Endometrial microvascular endothelial cells (primary cell): ENCODE measurements around the gene TMCO4. TPM values are rescaled to one million over a fixed set of nuclear protein-coding genes. Genes with fewer than 3 reads are reported as not detected.

ENCODE experiments used
- in situ Hi-C: cut with HindIII; loops from 2 replicates; pipeline ENCODE4 v1.10.0; 2017; ENCODE audit warnings: low sequenced_read_pairs, low pct_unique_long_range_greater_than_20kb; ENCODE audit errors: inconsistent ontology term
- total RNA-seq: library from RNA; depleted of rRNA; stranded (reverse); fragments of >200 nt; gene quantifications from one replicate; pipeline ENCODE4 v1.2.3, GENCODE V29; 2015; ENCODE audit errors: inconsistent ontology term

The TMCO4 gene
- total RNA-seq, 1 donor from 2014 or later, result 18.0 TPM

DNA sequence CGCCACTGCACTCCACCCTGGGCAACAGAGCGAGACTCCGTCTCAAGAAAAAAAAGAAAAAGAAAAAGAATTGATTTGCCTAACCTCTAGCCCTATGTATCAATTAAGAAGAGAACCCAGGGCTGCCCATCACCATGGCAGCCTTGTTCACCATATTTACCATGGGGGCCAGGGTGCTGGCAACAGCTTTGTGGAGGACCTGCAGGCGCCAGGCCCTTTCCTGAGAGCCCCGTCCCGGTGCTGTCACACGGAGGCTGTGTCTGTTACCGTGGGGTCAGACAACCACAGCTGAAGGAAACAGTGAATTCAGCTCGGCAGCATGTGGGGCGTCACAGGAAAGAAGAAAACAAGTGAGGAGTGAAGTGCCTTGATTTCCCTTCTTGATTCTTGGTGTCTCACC, 162.1 kb downstream of the TMCO4 start:
- in situ Hi-C loops, result loop anchor here (25.0 kb wide), 2 partner anchors 225 to 300 kb away; no protein-coding TSS in a partner anchor

DNA sequence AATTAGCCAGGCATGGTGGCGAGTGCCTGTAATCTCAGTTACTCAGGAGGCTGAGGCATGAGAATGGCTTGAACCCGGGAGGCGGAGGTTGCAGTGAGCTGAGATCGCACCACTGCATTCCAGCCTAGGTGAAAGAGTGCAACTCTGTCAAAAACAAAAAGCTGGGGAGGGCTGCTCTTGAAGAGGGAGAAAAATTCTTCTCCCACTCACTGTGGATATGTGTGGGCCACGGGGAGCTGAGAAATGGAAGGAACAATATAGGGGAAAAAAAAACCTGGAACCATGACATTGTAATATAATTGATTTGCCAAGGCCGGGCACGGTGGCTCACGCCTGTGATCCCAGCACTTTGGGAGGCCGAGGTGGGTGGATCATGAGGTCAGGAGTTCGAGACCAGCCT, 163.0 kb downstream of the TMCO4 start:
- in situ Hi-C loops, result loop anchor here (25.0 kb wide), 2 partner anchors 224 to 299 kb away; no protein-coding TSS in a partner anchor

DNA sequence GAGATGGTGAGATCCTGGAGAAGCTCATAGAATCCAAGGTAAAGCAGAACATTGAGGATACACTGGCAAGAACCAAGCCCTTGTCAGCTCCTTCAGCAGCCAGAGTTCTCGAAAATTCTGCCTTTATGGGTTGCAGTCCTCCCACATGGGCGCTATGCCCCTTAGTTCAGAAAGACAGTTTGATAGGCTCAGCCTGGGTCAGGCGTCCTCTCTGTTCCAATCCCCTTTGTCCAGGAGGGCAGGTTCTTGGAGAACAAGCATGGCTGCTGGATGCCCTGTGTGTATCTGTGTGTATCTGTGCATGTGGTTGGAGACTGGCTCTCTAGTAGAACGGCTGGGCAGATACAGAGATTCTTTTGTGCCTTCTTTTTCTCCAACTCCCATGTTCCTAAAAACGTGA, 163.7 kb downstream of the TMCO4 start:
- in situ Hi-C loops, result loop anchor here (25.0 kb wide), 2 partner anchors 224 to 299 kb away; no protein-coding TSS in a partner anchor

- in situ Hi-C loops, result loop anchor here (25.0 kb wide), 2 partner anchors 223 to 298 kb away; no protein-coding TSS in a partner anchor
Observed at GRCh38 chr1:19635646-19636045, 164.1 kb downstream of the TMCO4 start.

GRCh38 chr1:19635064-19635463, 164.7 kb downstream of the TMCO4 start:
- in situ Hi-C loops, result loop anchor here (25.0 kb wide), 2 partner anchors 223 to 298 kb away; no protein-coding TSS in a partner anchor

GRCh38 chr1:19633106-19633505, 166.6 kb downstream of the TMCO4 start:
- in situ Hi-C loops, result loop anchor here (25.0 kb wide), 2 partner anchors 221 to 296 kb away; no protein-coding TSS in a partner anchor

Other genes with a start within 250 kb of the TMCO4 start
- gene NBL1, start 155.6 kb downstream of the TMCO4 start, total RNA-seq, result 50.8 TPM
- gene HTR6, start 135.0 kb downstream of the TMCO4 start, total RNA-seq, result not detected
- not detected for gene RNF186, start 15.4 kb upstream of the TMCO4 start, total RNA-seq
- gene OTUD3, start 82.5 kb upstream of the TMCO4 start, total RNA-seq, result 4.4 TPM
- gene PLA2G2E, start 123.7 kb upstream of the TMCO4 start, total RNA-seq, result not detected
- gene PLA2G2A, start 179.7 kb upstream of the TMCO4 start, total RNA-seq, result not detected